Liver (tissue), 9 donors: ENCODE results near the gene PDK2. TPM values are rescaled to one million over a fixed set of nuclear protein-coding genes. Genes with fewer than 3 reads are reported as not detected.
A peak's percentile ranks its signal among the peaks of the same experiment; 100 is the strongest.

Source experiments
- DNase-seq: peaks from one replicate; pipeline ENCODE4 v3.0.0-alpha.2; 2017; ENCODE audit warnings: low spot score
- H3K27ac ChIP-seq, 2 donors: one replicate each; pipeline ENCODE4 v1.7.0; 2013; ENCODE audit warnings: inconsistent platforms in 2 of 2, low read length in 2 of 2, control low read depth in 1 of 2, low read depth in 1 of 2, mild to moderate bottlenecking in 1 of 2
- H3K27me3 ChIP-seq, 4 donors: one replicate each; pipeline versions ENCODE4 v1.6.1 to v1.7.0; 2013; ENCODE audit warnings: low read length in 3 of 4, inconsistent platforms in 1 of 4, mild to moderate bottlenecking in 1 of 4, moderate library complexity in 1 of 4; ENCODE audit not compliant: control insufficient read depth in 4 of 4, insufficient read depth in 4 of 4
- H3K36me3 ChIP-seq, 4 donors: one replicate each; pipeline versions ENCODE4 v1.6.1 to v1.7.0; 2013; ENCODE audit warnings: low read length in 3 of 4, mild to moderate bottlenecking in 3 of 4, low read depth in 1 of 4, moderate library complexity in 1 of 4; ENCODE audit not compliant: control insufficient read depth in 4 of 4, insufficient read depth in 3 of 4
- H3K4me1 ChIP-seq, 4 donors: one replicate each; pipeline versions ENCODE4 v1.6.1 to v1.7.0; 2013; ENCODE audit warnings: low read length in 3 of 4, mild to moderate bottlenecking in 3 of 4, moderate library complexity in 1 of 4; ENCODE audit not compliant: control insufficient read depth in 4 of 4, insufficient read depth in 4 of 4
- H3K4me3 ChIP-seq, 3 donors: one replicate each; pipeline versions ENCODE4 v1.6.1 to v1.7.0; 2013; ENCODE audit warnings: low read length in 3 of 3, control low read depth in 1 of 3, low read depth in 1 of 3, mild to moderate bottlenecking in 1 of 3
- H3K9ac ChIP-seq, 2 donors: one replicate each; pipeline ENCODE4 v1.7.0; 2013; ENCODE audit warnings: low read length in 2 of 2, mild to moderate bottlenecking in 2 of 2, moderate library complexity in 2 of 2, control low read depth in 1 of 2, low read depth in 1 of 2
- H3K9me3 ChIP-seq, 4 donors: one replicate each; pipeline versions ENCODE4 v1.6.1 to v1.7.0; 2013; ENCODE audit warnings: low read length in 3 of 4; ENCODE audit not compliant: control insufficient read depth in 4 of 4
- EGR1 ChIP-seq, 2 donors: IDR thresholded peaks; 2 replicates each; pipeline ENCODE4 v1.6.1; 2016 to 2018; ENCODE audit warnings: antibody characterized with exemption in 2 of 2, low read depth in 2 of 2
- FOXA1 ChIP-seq: IDR thresholded peaks from 2 replicates; pipeline ENCODE4 v1.6.1; 2016; ENCODE audit warnings: antibody characterized with exemption
- FOXA2 ChIP-seq: IDR thresholded peaks from 2 replicates; pipeline ENCODE4 v1.6.1; 2016; ENCODE audit warnings: antibody characterized with exemption
- GABPA ChIP-seq, 2 donors: IDR thresholded peaks in 1 of 2; conservative IDR thresholded peaks in 1 of 2; 2 replicates each; pipeline ENCODE4 v1.6.1; 2016; ENCODE audit warnings: antibody characterized with exemption in 2 of 2, mild to moderate bottlenecking in 1 of 2, moderate library complexity in 1 of 2
- HNF4A ChIP-seq, 2 donors: conservative IDR thresholded peaks; 2 replicates each; pipeline ENCODE4 v1.6.1; 2016; ENCODE audit warnings: antibody characterized with exemption in 2 of 2, mild to moderate bottlenecking in 2 of 2
- HNF4G ChIP-seq: IDR thresholded peaks from 2 replicates; pipeline ENCODE4 v1.6.1; 2016; ENCODE audit warnings: antibody characterized with exemption
- JUND ChIP-seq, 2 donors: IDR thresholded peaks; 2 replicates each; pipeline ENCODE4 v1.6.1; 2016; ENCODE audit warnings: antibody characterized with exemption in 2 of 2
- NR2F2 ChIP-seq: IDR thresholded peaks from 2 replicates; pipeline ENCODE4 v1.6.1; 2016; ENCODE audit warnings: antibody characterized with exemption
- RAD21 ChIP-seq, 2 donors: IDR thresholded peaks; 2 replicates each; pipeline ENCODE4 v1.6.1; 2016; ENCODE audit warnings: antibody characterized with exemption in 2 of 2, mild to moderate bottlenecking in 2 of 2
- RXRA ChIP-seq, 2 donors: IDR thresholded peaks; 2 replicates each; pipeline ENCODE4 v1.6.1; 2017 to 2018; ENCODE audit warnings: antibody characterized with exemption in 2 of 2, mild to moderate bottlenecking in 1 of 2
- SP1 ChIP-seq: IDR thresholded peaks from 2 replicates; pipeline ENCODE4 v1.6.1; 2018; ENCODE audit warnings: antibody characterized with exemption, mild to moderate bottlenecking
- TAF1 ChIP-seq: conservative IDR thresholded peaks from 2 replicates; pipeline ENCODE4 v1.6.1; 2016; ENCODE audit warnings: antibody characterized with exemption, mild to moderate bottlenecking
- YY1 ChIP-seq: IDR thresholded peaks from 2 replicates; pipeline ENCODE4 v1.6.1; 2016; ENCODE audit warnings: antibody characterized with exemption, mild to moderate bottlenecking
- WGBS: extraction: QIAGEN DNeasy Blood & Tissue Kit; methylation state at CpG from one replicate; pipeline ENCODE4 v1.1.7; 2013; 5-methylcytosine and 5-hydroxymethylcytosine counted together
- polyA plus RNA-seq, 2 donors: library from polyadenylated mRNA; stranded (reverse) in 1 of 2; unstranded in 1 of 2; fragments of 200-250 nt in 1 of 2; fragments of >200 nt in 1 of 2; fragmentation: Nextera tagmentation in 1 of 2; extraction: Ambion mirVana in 1 of 2; gene quantifications; one replicate each; pipeline versions ENCODE4 v1.2.1 to v1.2.3, GENCODE V29; 2013 to 2015
- total RNA-seq, 2 donors: library from RNA; depleted of rRNA; stranded (reverse); fragments of >200 nt; gene quantifications; one replicate each; pipeline ENCODE4 v1.2.3, GENCODE V29; 2014
- TF ChIP-seq, protein P1 (sequence below): IDR thresholded peaks from 2 replicates; pipeline ENCODE4 v1.6.1; 2016; ENCODE audit warnings: antibody characterized with exemption
- TF ChIP-seq, protein P2 (sequence below): IDR thresholded peaks from 2 replicates; pipeline ENCODE4 v1.6.1; 2016; ENCODE audit warnings: antibody characterized with exemption, mild to moderate bottlenecking
- TF ChIP-seq, protein P3 (sequence below): IDR thresholded peaks from 2 replicates; pipeline ENCODE4 v1.6.1; 2016; ENCODE audit warnings: antibody characterized with exemption
- TF ChIP-seq, protein P4 (sequence below): fragments of 150-350 bp; IDR thresholded peaks from 2 replicates; pipeline ENCODE4 v1.5.1; 2017; ENCODE audit warnings: improper control_type of control experiment, low read depth, low read length; ENCODE audit not compliant: missing input control
- TF ChIP-seq, protein P5 (sequence below): IDR thresholded peaks from 2 replicates; pipeline ENCODE4 v1.6.1; 2016; ENCODE audit warnings: antibody characterized with exemption
- donor health status: healthy.
- donor health status: healthy.
- donor health status: healthy.
- donor health status: healthy.
- donor health status: healthy.

PDK2 gene
- total and polyA plus RNA-seq, 4 donors = 8.6 to 36.6 (median 28.5) TPM

DNA sequence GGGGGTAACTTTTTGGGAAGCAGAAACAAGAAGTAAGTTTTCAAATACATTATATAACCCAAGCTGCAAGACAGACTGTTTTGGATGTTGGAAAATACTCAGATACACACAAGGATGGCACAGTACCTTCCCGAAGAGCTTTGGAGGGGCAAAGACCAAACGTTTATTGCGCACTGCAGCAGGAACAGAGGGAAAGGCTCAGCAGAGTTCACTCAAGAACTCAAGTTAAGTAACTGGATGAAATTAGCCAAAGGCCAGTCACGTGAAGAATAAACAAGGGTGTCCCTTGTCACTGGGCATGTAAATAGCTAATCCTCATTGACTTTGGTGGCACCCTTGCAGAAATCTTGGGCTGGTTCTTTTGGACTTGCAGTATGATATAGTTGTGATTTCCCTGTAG lies 2.8 kb downstream of the PDK2 start:
- Histone ChIP-seq H3K4me3 (no peak overlapping the region), H3K9ac (peak overlapping the region in 1 of 2 donors; percentile 14), H3K27me3 (no peaks in the 10 kb centered on the region), H3K36me3 (peaks cover 0 to 7% (median 5%) of the 10 kb centered on the region in 4 donors), H3K27ac (peak overlapping the region; percentile 23 to 24), H3K9me3 (no peaks in the 10 kb centered on the region), H3K4me1 (peaks cover 20 to 70% (median 61%) of the 10 kb centered on the region in 4 donors)
- 43% methylated on average over 4 of the region's 4 CpGs for WGBS
- TF ChIP-seq GABPA (IDR thresholded peaks at IDR 0.05 in 1 of 2, conservative IDR thresholded peaks at IDR 0.05 in 1 of 2) (no peak), RXRA (IDR thresholded peaks at IDR 0.05) (peak in 1 of 2 donors; percentile 11), JUND (IDR thresholded peaks at IDR 0.05) (no peak), RAD21 (IDR thresholded peaks at IDR 0.05) (no peak), FOXA2 (no peak), HNF4A (conservative IDR thresholded peaks at IDR 0.05) (peak; percentile 18 to 21)
- DNase-seq = no peak

DNA sequence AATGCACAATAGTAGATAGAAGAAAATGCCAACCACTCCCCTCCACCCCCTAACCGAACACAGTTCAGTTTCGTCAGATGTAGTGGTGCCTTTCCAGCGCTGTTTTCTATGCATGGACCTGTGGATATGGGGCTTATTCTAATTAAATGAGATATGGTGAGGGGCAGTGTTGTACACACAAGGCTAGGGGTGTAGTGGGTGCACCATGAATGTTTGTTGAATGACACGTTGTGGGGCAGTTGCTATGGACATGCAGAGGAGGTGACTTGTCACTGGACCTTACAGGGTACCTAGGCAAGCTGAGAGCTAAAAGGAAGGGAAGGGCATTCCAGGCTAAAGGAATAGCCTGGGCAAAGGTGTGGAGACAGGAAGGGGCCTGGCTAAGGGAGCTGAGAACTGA lies 3.4 kb downstream of the PDK2 start:
- Histone ChIP-seq H3K4me1 (peaks cover 22 to 73% (median 64%) of the 10 kb centered on the region in 4 donors), H3K9ac (no peak overlapping the region), H3K4me3 (no peak overlapping the region), H3K36me3 (peaks cover 0 to 7% (median 5%) of the 10 kb centered on the region in 4 donors), H3K27me3 (no peaks in the 10 kb centered on the region), H3K27ac (peak overlapping the region in 1 of 2 donors; percentile 10), H3K9me3 (no peaks in the 10 kb centered on the region)
- TF ChIP-seq RXRA (IDR thresholded peaks at IDR 0.05) = no peak
- TF ChIP-seq NR2F2 = no peak
- TF ChIP-seq, protein P1, sequence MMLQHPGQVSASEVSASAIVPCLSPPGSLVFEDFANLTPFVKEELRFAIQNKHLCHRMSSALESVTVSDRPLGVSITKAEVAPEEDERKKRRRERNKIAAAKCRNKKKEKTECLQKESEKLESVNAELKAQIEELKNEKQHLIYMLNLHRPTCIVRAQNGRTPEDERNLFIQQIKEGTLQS = no peak
- no peak for TF ChIP-seq SP1
- TF ChIP-seq JUND (IDR thresholded peaks at IDR 0.05) = no peak
- no peak for TF ChIP-seq YY1
- no peak for TF ChIP-seq TAF1
- no peak for TF ChIP-seq GABPA (IDR thresholded peaks at IDR 0.05 in 1 of 2, conservative IDR thresholded peaks at IDR 0.05 in 1 of 2)
- TF ChIP-seq, protein P2, sequence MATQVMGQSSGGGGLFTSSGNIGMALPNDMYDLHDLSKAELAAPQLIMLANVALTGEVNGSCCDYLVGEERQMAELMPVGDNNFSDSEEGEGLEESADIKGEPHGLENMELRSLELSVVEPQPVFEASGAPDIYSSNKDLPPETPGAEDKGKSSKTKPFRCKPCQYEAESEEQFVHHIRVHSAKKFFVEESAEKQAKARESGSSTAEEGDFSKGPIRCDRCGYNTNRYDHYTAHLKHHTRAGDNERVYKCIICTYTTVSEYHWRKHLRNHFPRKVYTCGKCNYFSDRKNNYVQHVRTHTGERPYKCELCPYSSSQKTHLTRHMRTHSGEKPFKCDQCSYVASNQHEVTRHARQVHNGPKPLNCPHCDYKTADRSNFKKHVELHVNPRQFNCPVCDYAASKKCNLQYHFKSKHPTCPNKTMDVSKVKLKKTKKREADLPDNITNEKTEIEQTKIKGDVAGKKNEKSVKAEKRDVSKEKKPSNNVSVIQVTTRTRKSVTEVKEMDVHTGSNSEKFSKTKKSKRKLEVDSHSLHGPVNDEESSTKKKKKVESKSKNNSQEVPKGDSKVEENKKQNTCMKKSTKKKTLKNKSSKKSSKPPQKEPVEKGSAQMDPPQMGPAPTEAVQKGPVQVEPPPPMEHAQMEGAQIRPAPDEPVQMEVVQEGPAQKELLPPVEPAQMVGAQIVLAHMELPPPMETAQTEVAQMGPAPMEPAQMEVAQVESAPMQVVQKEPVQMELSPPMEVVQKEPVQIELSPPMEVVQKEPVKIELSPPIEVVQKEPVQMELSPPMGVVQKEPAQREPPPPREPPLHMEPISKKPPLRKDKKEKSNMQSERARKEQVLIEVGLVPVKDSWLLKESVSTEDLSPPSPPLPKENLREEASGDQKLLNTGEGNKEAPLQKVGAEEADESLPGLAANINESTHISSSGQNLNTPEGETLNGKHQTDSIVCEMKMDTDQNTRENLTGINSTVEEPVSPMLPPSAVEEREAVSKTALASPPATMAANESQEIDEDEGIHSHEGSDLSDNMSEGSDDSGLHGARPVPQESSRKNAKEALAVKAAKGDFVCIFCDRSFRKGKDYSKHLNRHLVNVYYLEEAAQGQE = no peak
- no peak for TF ChIP-seq FOXA1
- TF ChIP-seq, protein P3, sequence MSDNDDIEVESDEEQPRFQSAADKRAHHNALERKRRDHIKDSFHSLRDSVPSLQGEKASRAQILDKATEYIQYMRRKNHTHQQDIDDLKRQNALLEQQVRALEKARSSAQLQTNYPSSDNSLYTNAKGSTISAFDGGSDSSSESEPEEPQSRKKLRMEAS = no peak
- TF ChIP-seq HNF4G = no peak
- no peak for TF ChIP-seq HNF4A (conservative IDR thresholded peaks at IDR 0.05)
- TF ChIP-seq, protein P4, sequence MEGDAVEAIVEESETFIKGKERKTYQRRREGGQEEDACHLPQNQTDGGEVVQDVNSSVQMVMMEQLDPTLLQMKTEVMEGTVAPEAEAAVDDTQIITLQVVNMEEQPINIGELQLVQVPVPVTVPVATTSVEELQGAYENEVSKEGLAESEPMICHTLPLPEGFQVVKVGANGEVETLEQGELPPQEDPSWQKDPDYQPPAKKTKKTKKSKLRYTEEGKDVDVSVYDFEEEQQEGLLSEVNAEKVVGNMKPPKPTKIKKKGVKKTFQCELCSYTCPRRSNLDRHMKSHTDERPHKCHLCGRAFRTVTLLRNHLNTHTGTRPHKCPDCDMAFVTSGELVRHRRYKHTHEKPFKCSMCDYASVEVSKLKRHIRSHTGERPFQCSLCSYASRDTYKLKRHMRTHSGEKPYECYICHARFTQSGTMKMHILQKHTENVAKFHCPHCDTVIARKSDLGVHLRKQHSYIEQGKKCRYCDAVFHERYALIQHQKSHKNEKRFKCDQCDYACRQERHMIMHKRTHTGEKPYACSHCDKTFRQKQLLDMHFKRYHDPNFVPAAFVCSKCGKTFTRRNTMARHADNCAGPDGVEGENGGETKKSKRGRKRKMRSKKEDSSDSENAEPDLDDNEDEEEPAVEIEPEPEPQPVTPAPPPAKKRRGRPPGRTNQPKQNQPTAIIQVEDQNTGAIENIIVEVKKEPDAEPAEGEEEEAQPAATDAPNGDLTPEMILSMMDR = no peak
- TF ChIP-seq, protein P5, sequence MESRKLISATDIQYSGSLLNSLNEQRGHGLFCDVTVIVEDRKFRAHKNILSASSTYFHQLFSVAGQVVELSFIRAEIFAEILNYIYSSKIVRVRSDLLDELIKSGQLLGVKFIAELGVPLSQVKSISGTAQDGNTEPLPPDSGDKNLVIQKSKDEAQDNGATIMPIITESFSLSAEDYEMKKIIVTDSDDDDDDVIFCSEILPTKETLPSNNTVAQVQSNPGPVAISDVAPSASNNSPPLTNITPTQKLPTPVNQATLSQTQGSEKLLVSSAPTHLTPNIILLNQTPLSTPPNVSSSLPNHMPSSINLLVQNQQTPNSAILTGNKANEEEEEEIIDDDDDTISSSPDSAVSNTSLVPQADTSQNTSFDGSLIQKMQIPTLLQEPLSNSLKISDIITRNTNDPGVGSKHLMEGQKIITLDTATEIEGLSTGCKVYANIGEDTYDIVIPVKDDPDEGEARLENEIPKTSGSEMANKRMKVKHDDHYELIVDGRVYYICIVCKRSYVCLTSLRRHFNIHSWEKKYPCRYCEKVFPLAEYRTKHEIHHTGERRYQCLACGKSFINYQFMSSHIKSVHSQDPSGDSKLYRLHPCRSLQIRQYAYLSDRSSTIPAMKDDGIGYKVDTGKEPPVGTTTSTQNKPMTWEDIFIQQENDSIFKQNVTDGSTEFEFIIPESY = no peak
- TF ChIP-seq FOXA2 = no peak
- no peak for TF ChIP-seq EGR1 (IDR thresholded peaks at IDR 0.05; ENCODE audit: low read depth in 2 of 2)
- no peak for DNase-seq
- WGBS = 88% methylated on average over 4 of the region's 4 CpGs
